ENCODE data around the gene RAD51.

RAD51 gene

DNA sequence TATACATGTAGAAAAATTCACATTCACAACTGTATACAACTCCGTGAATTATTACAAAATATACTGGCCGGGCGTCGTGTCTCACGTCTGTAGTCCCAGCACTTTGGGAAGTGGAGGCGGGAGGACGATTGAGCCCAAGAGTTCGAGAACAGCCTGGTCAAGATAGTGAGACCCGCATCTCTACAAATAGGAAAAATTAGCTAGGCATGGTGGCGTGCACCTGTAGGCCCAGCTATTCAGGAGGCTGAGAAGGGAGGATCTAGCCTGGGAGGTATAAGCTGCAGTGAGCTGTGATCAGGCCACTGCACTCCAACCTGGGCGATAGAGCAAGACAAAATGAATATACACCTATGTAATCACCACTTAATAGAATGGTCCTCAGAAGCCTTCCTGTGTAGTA, 1.3 kb downstream of the RAD51 start:
- no peak for DNase-seq (ENCODE audit: low read depth)
- peak overlapping the region; percentile 83; the same call in 1 of the 2 replicates for H3K4me3 ChIP-seq (ENCODE audit: low read depth, low read length)
- TF ChIP-seq, protein P1, sequence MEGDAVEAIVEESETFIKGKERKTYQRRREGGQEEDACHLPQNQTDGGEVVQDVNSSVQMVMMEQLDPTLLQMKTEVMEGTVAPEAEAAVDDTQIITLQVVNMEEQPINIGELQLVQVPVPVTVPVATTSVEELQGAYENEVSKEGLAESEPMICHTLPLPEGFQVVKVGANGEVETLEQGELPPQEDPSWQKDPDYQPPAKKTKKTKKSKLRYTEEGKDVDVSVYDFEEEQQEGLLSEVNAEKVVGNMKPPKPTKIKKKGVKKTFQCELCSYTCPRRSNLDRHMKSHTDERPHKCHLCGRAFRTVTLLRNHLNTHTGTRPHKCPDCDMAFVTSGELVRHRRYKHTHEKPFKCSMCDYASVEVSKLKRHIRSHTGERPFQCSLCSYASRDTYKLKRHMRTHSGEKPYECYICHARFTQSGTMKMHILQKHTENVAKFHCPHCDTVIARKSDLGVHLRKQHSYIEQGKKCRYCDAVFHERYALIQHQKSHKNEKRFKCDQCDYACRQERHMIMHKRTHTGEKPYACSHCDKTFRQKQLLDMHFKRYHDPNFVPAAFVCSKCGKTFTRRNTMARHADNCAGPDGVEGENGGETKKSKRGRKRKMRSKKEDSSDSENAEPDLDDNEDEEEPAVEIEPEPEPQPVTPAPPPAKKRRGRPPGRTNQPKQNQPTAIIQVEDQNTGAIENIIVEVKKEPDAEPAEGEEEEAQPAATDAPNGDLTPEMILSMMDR (IDR thresholded peaks at IDR 0.05; ENCODE audit: control insufficient read depth, extremely low read depth, insufficient read depth): no peak

DNA sequence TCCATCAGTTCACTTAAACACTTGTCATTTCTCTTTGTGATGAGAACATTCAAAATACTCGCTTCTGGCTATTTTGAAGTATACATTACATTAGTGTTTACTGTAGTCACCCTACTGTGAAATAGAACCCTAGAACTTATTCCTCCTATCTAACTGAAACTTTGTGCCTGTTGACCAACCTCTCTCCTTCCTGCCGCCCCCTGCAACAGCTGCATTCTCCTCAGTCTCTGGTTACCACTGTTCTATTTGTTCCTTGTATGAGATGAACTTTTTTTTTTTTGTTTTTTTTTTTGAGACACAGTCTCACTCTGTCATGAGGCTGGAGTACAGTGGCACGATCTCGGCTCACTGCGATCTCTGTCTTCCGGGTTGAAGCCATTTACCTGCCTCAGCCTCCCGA, 2.9 kb downstream of the RAD51 start:
- TF ChIP-seq, protein P1 (IDR thresholded peaks at IDR 0.05; ENCODE audit: control insufficient read depth, extremely low read depth, insufficient read depth): no peak
- no peak for DNase-seq (ENCODE audit: low read depth)
- H3K4me3 ChIP-seq (ENCODE audit: low read depth, low read length): no peak overlapping the region

DNA sequence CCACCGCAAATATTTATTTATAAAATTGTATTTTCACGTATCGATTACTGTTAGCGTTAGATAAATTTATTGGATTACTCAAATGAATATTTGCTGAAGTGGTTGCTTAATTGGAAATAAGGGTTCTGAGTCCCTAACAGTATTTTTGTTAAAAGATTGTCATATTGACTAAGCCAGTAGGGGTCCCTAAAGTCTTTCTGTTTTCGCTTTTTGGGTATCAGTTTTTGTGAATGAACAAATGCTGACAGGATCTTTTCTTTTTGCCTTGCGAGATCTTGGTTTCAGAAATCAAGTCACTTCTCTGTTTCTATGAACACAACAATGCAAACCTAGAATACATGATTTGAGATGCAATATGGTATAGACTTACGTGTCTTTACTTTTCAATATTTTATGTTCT, 7.1 kb downstream of the RAD51 start:
- H3K4me3 ChIP-seq (ENCODE audit: low read depth, low read length): no peak overlapping the region
- TF ChIP-seq, protein P1 (IDR thresholded peaks at IDR 0.05; ENCODE audit: control insufficient read depth, extremely low read depth, insufficient read depth): peak; percentile 42
- DNase-seq (ENCODE audit: low read depth): no peak

DNA sequence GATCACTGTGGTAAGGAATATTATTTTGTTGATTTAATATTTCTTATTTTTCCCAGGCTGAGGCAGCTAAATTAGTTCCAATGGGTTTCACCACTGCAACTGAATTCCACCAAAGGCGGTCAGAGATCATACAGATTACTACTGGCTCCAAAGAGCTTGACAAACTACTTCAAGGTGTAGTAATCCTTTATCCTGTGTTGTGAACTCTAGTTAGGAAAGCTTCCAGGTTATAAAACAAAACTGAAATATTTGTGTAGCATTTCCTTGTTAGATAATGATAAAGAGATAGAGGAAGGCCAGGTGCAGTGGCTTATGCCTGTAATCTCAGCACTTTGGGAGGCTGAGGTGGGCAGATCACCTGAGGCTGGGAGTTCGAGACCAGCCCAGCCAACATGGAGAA, 11.1 kb downstream of the RAD51 start:
- TF ChIP-seq, protein P1 (IDR thresholded peaks at IDR 0.05; ENCODE audit: control insufficient read depth, extremely low read depth, insufficient read depth): no peak
- peak; percentile 92 for DNase-seq (ENCODE audit: low read depth)
- H3K4me3 ChIP-seq (ENCODE audit: low read depth, low read length): no peak overlapping the region

DNA sequence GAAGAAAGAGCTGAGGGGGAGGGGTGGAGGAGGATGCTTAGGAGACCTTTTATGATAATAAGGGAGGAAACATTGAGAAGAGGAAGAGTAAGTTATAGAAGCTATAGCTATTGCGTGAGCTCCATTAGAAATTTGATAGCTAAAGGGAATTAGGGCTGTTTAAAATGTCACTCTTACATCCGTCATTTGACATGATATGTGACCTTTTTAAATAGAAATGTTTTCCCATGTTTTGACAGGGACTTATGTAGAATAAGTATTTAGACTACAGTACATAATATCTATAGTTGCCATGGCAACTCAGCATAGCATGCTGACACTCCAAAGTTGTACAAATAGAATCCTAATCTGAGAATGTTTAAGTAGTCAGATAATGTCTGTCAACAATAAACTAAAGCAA, 19.2 kb downstream of the RAD51 start:
- no peak for DNase-seq (ENCODE audit: low read depth)
- TF ChIP-seq, protein P1 (IDR thresholded peaks at IDR 0.05; ENCODE audit: control insufficient read depth, extremely low read depth, insufficient read depth): no peak
- no peak overlapping the region for H3K4me3 ChIP-seq (ENCODE audit: low read depth, low read length)

DNA sequence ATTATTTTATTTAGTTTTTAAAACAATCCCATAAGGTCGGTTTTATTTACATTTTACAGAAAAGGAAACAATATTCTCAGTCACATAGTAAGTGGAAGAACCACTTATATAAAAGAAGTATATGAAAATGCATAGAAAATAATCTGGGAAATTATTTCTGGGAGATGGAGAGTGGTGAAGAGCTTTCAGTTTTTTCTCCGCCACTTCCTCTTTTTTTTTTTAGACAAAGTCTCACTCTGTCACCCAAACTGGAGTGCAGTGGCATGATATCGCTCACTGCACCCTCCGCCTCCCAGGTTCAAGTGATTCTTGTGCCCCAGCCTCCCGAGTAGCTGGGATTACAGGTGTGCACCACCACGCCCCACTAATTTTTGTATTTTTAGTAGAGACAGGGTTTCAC, 21.2 kb downstream of the RAD51 start:
- DNase-seq (ENCODE audit: low read depth): no peak
- TF ChIP-seq, protein P1 (IDR thresholded peaks at IDR 0.05; ENCODE audit: control insufficient read depth, extremely low read depth, insufficient read depth): no peak
- no peak overlapping the region for H3K4me3 ChIP-seq (ENCODE audit: low read depth, low read length)

DNA sequence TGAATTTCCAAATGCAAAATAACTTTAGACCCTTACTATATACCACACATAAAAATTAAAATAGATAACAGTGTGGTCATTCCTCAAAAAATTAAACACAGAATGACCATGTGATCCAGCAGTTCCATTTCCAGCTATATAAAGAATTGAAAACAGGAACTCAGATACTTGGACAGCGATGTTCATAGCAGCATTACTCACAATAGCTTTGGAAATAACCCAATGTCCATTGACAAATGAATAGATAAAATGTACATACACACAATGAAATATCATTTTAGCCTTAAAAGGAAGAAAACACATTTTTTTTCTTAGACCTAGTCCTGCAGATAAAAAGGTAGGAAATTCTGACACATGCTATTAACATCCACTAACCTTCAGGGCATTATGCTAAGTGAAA, 26.7 kb downstream of the RAD51 start:
- TF ChIP-seq, protein P1 (IDR thresholded peaks at IDR 0.05; ENCODE audit: control insufficient read depth, extremely low read depth, insufficient read depth): no peak
- H3K4me3 ChIP-seq (ENCODE audit: low read depth, low read length): no peak overlapping the region
- DNase-seq (ENCODE audit: low read depth): no peak
